Measurements from ENCODE around the gene EMC9.

EMC9 gene

GRCh38 chr14:24176599-24176998 lies 35.2 kb upstream of the EMC9 start:
- DNase-seq, result no peak

GRCh38 chr14:24172871-24173281 lies 31.5 kb upstream of the EMC9 start:
- peak; percentile 18 for DNase-seq

GRCh38 chr14:24172261-24172860 lies 31.0 kb upstream of the EMC9 start:
- DNase-seq, result peak; percentile 50

- DNase-seq, result peak; percentile 99
These were observed 30.2 kb upstream of the EMC9 start, which contains the start of gene REC8 for GRCh38 chr14:24171422-24172260. Gene REC8, plus strand, starts transcription at chr14:24172080. Its CDS starts 473 bp downstream, at chr14:24172553.

GRCh38 chr14:24167469-24168114 lies 26.2 kb upstream of the EMC9 start:
- DNase-seq, result no peak

GRCh38 chr14:24165785-24166184 lies 24.4 kb upstream of the EMC9 start:
- no peak for DNase-seq

GRCh38 chr14:24164518-24164991 lies 23.2 kb upstream of the EMC9 start:
- DNase-seq, result no peak

GRCh38 chr14:24162093-24162492 lies 20.7 kb upstream of the EMC9 start:
- no peak for DNase-seq

- peak; percentile 94 for DNase-seq
These were observed 19.7 kb upstream of the EMC9 start, which contains the start of gene IRF9 for GRCh38 chr14:24160850-24161804. Gene IRF9, plus strand, starts transcription at chr14:24161265. Its CDS starts 880 bp downstream, at chr14:24162145.

- no peak for DNase-seq
These were observed 19.1 kb upstream of the EMC9 start for GRCh38 chr14:24160499-24160849.

GRCh38 chr14:24159777-24160498 lies 18.5 kb upstream of the EMC9 start:
- DNase-seq, result no peak

- DNase-seq, result no peak
These were observed 15.9 kb upstream of the EMC9 start for GRCh38 chr14:24157331-24157730.

GRCh38 chr14:24156840-24157239 lies 15.4 kb upstream of the EMC9 start:
- no peak for DNase-seq

- no peak for DNase-seq
These were observed 13.7 kb upstream of the EMC9 start for GRCh38 chr14:24155100-24155499.

GRCh38 chr14:24151404-24152080 lies 10.2 kb upstream of the EMC9 start:
- DNase-seq, result no peak

GRCh38 chr14:24150993-24151392 lies 9.6 kb upstream of the EMC9 start:
- no peak for DNase-seq

- no peak for DNase-seq
These were observed 9.2 kb upstream of the EMC9 start for GRCh38 chr14:24150567-24150966.

- no peak for DNase-seq
These were observed 8.7 kb upstream of the EMC9 start for GRCh38 chr14:24150061-24150460.

- no peak for DNase-seq
These were observed 8.0 kb upstream of the EMC9 start for GRCh38 chr14:24149302-24149969.

- DNase-seq, result no peak
These were observed 6.5 kb upstream of the EMC9 start for GRCh38 chr14:24147761-24148428.

Measured in COR-L47 (cell line).